Stimulated activated effector memory CD8-positive, alpha-beta T cell treated with anti-CD3 and anti-CD28 coated beads, Interleukin-12 subunit alpha, Interleukin-12 subunit beta, amount 100 ng/mL, for 72 hours (primary cell): ENCODE data around the gene RHOC.

ENCODE experiments used
- ATAC-seq: fragments of 150-1000 bp; cut with Tn5 transposase; 2 replicates; pipeline ENCODE4 v1.10.0; 2021
- DNase-seq, 2 donors: peaks; one replicate each; pipeline ENCODE4 v3.0.0; 2021 to 2022; ENCODE audit warnings: low spot score in 2 of 2
- H3K27ac Mint-ChIP-seq: one replicate; pipeline ENCODE4 v1.8.0; 2022; ENCODE audit warnings: mild to moderate bottlenecking, mixed read lengths
- H3K36me3 Mint-ChIP-seq: one replicate; pipeline ENCODE4 v1.8.0; 2022; ENCODE audit warnings: mild to moderate bottlenecking, mixed read lengths
- H3K4me1 Mint-ChIP-seq: one replicate; pipeline ENCODE4 v1.8.0; 2022; ENCODE audit warnings: mixed read lengths
- H3K4me3 Mint-ChIP-seq: one replicate; pipeline ENCODE4 v1.8.0; 2022; ENCODE audit warnings: mild to moderate bottlenecking, mixed read lengths
- H3K9me3 Mint-ChIP-seq: one replicate; pipeline ENCODE4 v1.8.0; 2022; ENCODE audit warnings: mixed read lengths

Gene RHOC

GRCh38 chr1:112651205-112651604 lies 55.7 kb downstream of the RHOC start:
- Mint-ChIP-seq H3K4me1 (peaks cover 20% of the 10 kb centered on the region), H3K4me3 (no peak overlapping the region), H3K9me3 (no peaks in the 10 kb centered on the region), H3K27ac (peak overlapping the region; percentile 7), H3K36me3 (peaks cover 100% of the 10 kb centered on the region)
- DNase-seq (no peak), ATAC-seq (peak; percentile 75)
